ENCODE measurements around the gene PHF12.

PHF12 gene

GRCh38 chr17:28951991-28952975, 965 bp upstream of the PHF12 start:
- TF ChIP-seq ZNF8 (CRISPR knock-in tag; IDR thresholded peaks at IDR 0.05) (no peak), PPARA (CRISPR knock-in tag; IDR thresholded peaks at IDR 0.05; ENCODE audit: borderline replicate concordance) (no peak; the same call in 1 of the 2 replicates), ESRRG (CRISPR knock-in tag; IDR thresholded peaks at IDR 0.05) (no peak), ZNF565 (CRISPR knock-in tag; conservative IDR thresholded peaks at IDR 0.05; ENCODE audit: low read depth) (no peak), ZC3H10 (CRISPR knock-in tag; IDR thresholded peaks at IDR 0.05) (no peak), POU6F1 (CRISPR knock-in tag; IDR thresholded peaks at IDR 0.05; ENCODE audit: borderline replicate concordance, low read depth) (no peak), ZFP3 (CRISPR knock-in tag; IDR thresholded peaks at IDR 0.05) (peak; percentile 80; the same call in 1 of the 2 replicates), TOX (CRISPR knock-in tag; IDR thresholded peaks at IDR 0.05; ENCODE audit: borderline replicate concordance) (no peak), OSR1 (CRISPR knock-in tag; IDR thresholded peaks at IDR 0.05) (no peak), ZFP30 (CRISPR knock-in tag; IDR thresholded peaks at IDR 0.05) (no peak), GLIS3 (CRISPR knock-in tag; IDR thresholded peaks at IDR 0.05) (no peak), SNAI2 (CRISPR knock-in tag; IDR thresholded peaks at IDR 0.05) (no peak), ARNTL (CRISPR knock-in tag; IDR thresholded peaks at IDR 0.05; ENCODE audit: borderline replicate concordance, low read depth) (no peak), BACH2 (CRISPR knock-in tag; IDR thresholded peaks at IDR 0.05; ENCODE audit: borderline replicate concordance) (no peak), ZNF70 (CRISPR knock-in tag; IDR thresholded peaks at IDR 0.05) (no peak), TCF4 (CRISPR knock-in tag; IDR thresholded peaks at IDR 0.05; ENCODE audit: borderline replicate concordance) (no peak), CSRNP3 (CRISPR knock-in tag; IDR thresholded peaks at IDR 0.05) (no peak), RARB (CRISPR knock-in tag; IDR thresholded peaks at IDR 0.05) (no peak), CSDC2 (CRISPR knock-in tag; IDR thresholded peaks at IDR 0.05) (0 out of 2 replicates have a peak, but pooled peaks have one; percentile 28), TSHZ2 (CRISPR knock-in tag; IDR thresholded peaks at IDR 0.05) (peak; percentile 64), ISL1 (CRISPR knock-in tag; IDR thresholded peaks at IDR 0.05) (no peak)
- TF ChIP-seq, protein P1, sequence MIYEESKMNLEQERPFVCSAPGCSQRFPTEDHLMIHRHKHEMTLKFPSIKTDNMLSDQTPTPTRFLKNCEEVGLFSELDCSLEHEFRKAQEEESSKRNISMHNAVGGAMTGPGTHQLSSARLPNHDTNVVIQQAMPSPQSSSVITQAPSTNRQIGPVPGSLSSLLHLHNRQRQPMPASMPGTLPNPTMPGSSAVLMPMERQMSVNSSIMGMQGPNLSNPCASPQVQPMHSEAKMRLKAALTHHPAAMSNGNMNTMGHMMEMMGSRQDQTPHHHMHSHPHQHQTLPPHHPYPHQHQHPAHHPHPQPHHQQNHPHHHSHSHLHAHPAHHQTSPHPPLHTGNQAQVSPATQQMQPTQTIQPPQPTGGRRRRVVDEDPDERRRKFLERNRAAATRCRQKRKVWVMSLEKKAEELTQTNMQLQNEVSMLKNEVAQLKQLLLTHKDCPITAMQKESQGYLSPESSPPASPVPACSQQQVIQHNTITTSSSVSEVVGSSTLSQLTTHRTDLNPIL (CRISPR knock-in tag; IDR thresholded peaks at IDR 0.05; ENCODE audit: low read depth) = no peak; the same call in 1 of the 2 replicates
- TF ChIP-seq, protein P2, sequence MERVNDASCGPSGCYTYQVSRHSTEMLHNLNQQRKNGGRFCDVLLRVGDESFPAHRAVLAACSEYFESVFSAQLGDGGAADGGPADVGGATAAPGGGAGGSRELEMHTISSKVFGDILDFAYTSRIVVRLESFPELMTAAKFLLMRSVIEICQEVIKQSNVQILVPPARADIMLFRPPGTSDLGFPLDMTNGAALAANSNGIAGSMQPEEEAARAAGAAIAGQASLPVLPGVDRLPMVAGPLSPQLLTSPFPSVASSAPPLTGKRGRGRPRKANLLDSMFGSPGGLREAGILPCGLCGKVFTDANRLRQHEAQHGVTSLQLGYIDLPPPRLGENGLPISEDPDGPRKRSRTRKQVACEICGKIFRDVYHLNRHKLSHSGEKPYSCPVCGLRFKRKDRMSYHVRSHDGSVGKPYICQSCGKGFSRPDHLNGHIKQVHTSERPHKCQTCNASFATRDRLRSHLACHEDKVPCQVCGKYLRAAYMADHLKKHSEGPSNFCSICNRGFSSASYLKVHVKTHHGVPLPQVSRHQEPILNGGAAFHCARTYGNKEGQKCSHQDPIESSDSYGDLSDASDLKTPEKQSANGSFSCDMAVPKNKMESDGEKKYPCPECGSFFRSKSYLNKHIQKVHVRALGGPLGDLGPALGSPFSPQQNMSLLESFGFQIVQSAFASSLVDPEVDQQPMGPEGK (CRISPR knock-in tag; IDR thresholded peaks at IDR 0.05; ENCODE audit: borderline replicate concordance) = no peak
- peak; percentile 89 for ATAC-seq
